Activated B cell treated with CpG ODN at 0.5 μM for 24 hours (primary cell): ENCODE results near the gene ERMARD. TPM values are rescaled to one million over a fixed set of nuclear protein-coding genes. Genes with fewer than 3 reads are reported as not detected.

ENCODE experiments used
- ATAC-seq: fragments of 200-7000 bp; cut with Tn5 transposase; one replicate; pipeline ENCODE4 v1.10.0; 2021; ENCODE audit warnings: low read depth, mild to moderate bottlenecking, moderate library complexity
- CTCF ChIA-PET: fragments of 350-600 bp; sonication (Branson Sonifier 250); formaldehyde crosslinking; loops from one replicate; lab custom pipeline; 2021; ENCODE audit warnings: antibody characterized with exemption; lab: Charles Lee
- POLR2A ChIA-PET: fragments of 350-600 bp; sonication (Branson Sonifier 250); formaldehyde crosslinking; loops from one replicate; lab custom pipeline; 2021; ENCODE audit warnings: antibody characterized with exemption; lab: Charles Lee
- DNase-seq: peaks from one replicate; pipeline ENCODE4 v3.0.0; 2022
- H3K27ac Mint-ChIP-seq: one replicate; pipeline ENCODE4 v1.8.0; 2020; ENCODE audit warnings: mixed read lengths
- H3K27me3 Mint-ChIP-seq: one replicate; pipeline ENCODE4 v1.8.0; 2021; ENCODE audit warnings: mixed read lengths
- H3K36me3 Mint-ChIP-seq: one replicate; pipeline ENCODE4 v1.8.0; 2021; ENCODE audit warnings: low read depth, mixed read lengths
- H3K4me1 Mint-ChIP-seq: one replicate; pipeline ENCODE4 v1.8.0; 2021; ENCODE audit warnings: mixed read lengths
- H3K4me3 Mint-ChIP-seq: one replicate; pipeline ENCODE4 v1.8.0; 2020; ENCODE audit warnings: mild to moderate bottlenecking, mixed read lengths
- H3K9me3 Mint-ChIP-seq: one replicate; pipeline ENCODE4 v1.8.0; 2020; ENCODE audit warnings: mixed read lengths
- intact Hi-C: fragments of 100-400 bp; cut with micrococcal nuclease; formaldehyde crosslinking; loops from one replicate; pipeline ENCODE4 v1.15.1; 2024
- total RNA-seq: library from RNA; stranded (reverse); gene quantifications from 2 replicates; pipeline ENCODE4 v1.2.3, GENCODE V29; 2022
- TF ChIP-seq, protein P1 (sequence below): fragments of 200-600 bp; IDR thresholded peaks from one replicate; pipeline ENCODE4 v1.8.0; 2022; ENCODE audit warnings: antibody characterized with exemption, mild to moderate bottlenecking

ERMARD gene
- total RNA-seq, 1 donor from 2014 or later, result 45.4 TPM

DNA sequence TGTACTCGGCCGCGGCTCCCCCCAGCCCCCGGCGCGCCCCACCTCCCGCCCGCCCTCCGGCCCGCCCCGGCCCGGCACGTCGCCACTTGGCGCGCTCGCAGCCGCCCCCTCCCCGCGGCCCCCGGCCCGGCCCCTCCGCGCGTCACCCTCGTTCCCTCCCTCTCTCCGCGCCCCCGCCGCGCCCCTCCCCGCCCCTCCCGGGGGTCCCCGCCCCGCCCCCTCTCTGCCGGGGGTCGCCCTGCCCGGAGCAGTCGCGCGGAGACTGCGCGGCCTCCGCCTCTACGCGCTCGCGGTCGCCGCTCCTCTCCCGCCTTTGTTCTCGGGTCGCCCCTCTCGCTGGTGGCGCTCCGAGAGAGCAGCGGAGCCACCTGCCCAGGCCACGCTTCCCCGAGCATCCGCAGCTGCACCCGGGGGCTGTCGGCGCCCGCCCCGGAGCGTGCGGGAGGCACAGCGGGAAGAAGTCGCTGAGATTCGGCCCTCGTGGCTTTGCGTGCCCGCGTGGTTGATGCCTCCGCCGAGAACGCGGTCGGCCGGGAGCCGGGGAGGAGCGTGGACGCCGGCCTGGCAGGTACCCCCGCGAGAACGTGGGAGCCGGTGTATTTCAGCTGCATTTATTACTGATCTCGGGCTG lies 26.8 kb upstream of the ERMARD start, which contains the start of gene PHF10:
Gene PHF10, minus strand, starts transcription at position 7 of the 631 bp plus-strand sequence. CDS start 569 bp downstream, outside the sequence.
- Mint-ChIP-seq H3K27ac (peak within 1 kb of the TSS; percentile 89), H3K9me3 (no peaks in the 10 kb centered on the region), H3K36me3 (peaks cover 6% of the 10 kb centered on the region), H3K27me3 (no peaks in the 10 kb centered on the region), H3K4me1 (peaks cover 30% of the 10 kb centered on the region), H3K4me3 (peak within 1 kb of the TSS; percentile 86)
- CTCF ChIA-PET, result interaction anchor here (1.4 kb wide), 1 partner anchor 16 kb away, joined by 3 read pairs; no protein-coding TSS in a partner anchor
- POLR2A ChIA-PET, result interaction anchor here (0.6 to 5.9 kb wide), 6 partner anchors 15 to 830 kb away, joined by 3 to 64 read pairs (median 6); partner anchors contain the start of genes C6orf120, DLL1, DYNLT2 and ERMARD
- ATAC-seq, result peak; percentile 65
- intact Hi-C loops, result loop anchor here (1.0 to 5.0 kb wide), 2 partner anchors 27 to 568 kb away; partner anchors contain the start of genes DLL1, DYNLT2 and ERMARD
- TF ChIP-seq, protein P1, sequence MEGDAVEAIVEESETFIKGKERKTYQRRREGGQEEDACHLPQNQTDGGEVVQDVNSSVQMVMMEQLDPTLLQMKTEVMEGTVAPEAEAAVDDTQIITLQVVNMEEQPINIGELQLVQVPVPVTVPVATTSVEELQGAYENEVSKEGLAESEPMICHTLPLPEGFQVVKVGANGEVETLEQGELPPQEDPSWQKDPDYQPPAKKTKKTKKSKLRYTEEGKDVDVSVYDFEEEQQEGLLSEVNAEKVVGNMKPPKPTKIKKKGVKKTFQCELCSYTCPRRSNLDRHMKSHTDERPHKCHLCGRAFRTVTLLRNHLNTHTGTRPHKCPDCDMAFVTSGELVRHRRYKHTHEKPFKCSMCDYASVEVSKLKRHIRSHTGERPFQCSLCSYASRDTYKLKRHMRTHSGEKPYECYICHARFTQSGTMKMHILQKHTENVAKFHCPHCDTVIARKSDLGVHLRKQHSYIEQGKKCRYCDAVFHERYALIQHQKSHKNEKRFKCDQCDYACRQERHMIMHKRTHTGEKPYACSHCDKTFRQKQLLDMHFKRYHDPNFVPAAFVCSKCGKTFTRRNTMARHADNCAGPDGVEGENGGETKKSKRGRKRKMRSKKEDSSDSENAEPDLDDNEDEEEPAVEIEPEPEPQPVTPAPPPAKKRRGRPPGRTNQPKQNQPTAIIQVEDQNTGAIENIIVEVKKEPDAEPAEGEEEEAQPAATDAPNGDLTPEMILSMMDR, result no peak
- peak; percentile 70 for DNase-seq

DNA sequence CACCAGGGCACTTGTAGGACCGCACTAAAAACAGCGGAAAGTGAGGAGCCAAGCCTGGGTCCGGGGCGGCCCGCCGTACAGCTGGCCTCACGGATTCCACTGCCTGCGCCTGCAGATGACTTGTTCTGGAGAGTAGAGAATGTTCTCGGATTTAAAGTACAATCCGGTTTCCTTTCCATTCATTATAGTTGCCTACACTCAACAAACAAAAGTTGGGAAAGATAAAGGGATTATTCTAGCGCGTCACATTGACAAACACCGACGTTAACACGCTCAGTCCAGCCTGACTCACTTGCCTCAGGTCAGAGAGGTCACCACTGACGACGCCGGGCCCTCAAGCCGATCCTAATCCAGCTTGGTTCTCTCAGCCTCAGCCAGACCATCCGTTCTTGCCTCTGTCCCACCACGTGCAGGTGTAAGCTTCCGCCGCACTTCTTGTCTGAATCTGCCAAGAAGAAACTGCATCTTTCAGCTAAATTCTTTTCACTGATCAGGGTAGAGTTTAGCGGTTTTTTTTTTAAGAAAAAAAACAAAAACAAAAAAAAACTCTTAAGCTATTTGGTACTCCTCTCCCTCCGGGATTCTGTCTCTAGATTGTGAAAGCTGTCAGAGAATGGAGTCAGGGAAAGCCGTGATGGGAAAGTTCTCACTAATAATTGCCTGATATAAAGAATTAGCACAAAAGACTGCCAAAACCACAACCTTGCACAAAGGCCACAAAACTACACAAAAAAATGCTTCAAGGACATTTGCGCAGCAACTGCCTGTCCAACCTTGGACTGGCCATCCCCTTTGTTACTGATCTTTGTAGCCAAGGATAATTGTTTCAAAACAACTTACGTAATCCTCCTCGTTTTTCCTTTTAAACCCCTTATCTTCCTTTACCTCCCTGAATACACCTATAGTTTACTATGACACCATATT lies 26.0 kb upstream of the ERMARD start:
- Mint-ChIP-seq H3K9me3 (no peaks in the 10 kb centered on the region), H3K27ac (peak overlapping the region; percentile 86), H3K4me1 (peaks cover 27% of the 10 kb centered on the region), H3K36me3 (peaks cover 3% of the 10 kb centered on the region), H3K27me3 (no peaks in the 10 kb centered on the region), H3K4me3 (peak overlapping the region; percentile 86)
- POLR2A ChIA-PET, result interaction anchor here (0.6 to 5.9 kb wide), 5 partner anchors 16 to 829 kb away, joined by 4 to 64 read pairs (median 7); partner anchors contain the start of genes C6orf120, DLL1, DYNLT2 and ERMARD
- intact Hi-C loops, result no loop called here
- DNase-seq, result no peak
- no peak for ATAC-seq
- TF ChIP-seq, protein P1, result no peak
- CTCF ChIA-PET, result interaction anchor here (1.4 kb wide), 1 partner anchor 15 kb away, joined by 3 read pairs; no protein-coding TSS in a partner anchor

DNA sequence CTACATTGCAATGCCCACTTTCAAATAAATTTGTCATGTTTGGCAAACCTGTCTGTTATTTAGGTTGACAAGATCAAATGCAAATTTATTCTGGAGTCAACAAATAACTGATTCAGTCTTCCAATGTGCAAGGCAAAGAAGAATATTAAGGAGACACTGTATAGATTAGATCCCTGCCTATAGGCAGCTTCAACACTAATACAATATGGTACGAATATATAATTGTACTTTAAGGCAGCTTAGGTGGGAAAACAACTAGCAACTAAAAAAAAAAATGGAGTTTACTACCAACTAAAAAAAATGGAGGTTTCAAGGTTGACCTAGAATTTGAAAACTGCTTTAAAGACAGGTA lies 25.4 kb upstream of the ERMARD start:
- POLR2A ChIA-PET, result interaction anchor here (1.1 to 5.9 kb wide), 3 partner anchors 24 to 828 kb away, joined by 4 to 64 read pairs (median 55); partner anchors contain the start of genes C6orf120, DYNLT2, ERMARD and TBP
- no peaks in the 10 kb centered on the region for H3K27me3 Mint-ChIP-seq
- intact Hi-C loops, result no loop called here
- DNase-seq, result no peak
- H3K4me3 Mint-ChIP-seq, result peak overlapping the region; percentile 86
- peaks cover 2% of the 10 kb centered on the region for H3K36me3 Mint-ChIP-seq
- H3K9me3 Mint-ChIP-seq, result no peaks in the 10 kb centered on the region
- H3K4me1 Mint-ChIP-seq, result peaks cover 26% of the 10 kb centered on the region
- H3K27ac Mint-ChIP-seq, result peak overlapping the region; percentile 64
- CTCF ChIA-PET, result no interaction called here
- no peak for ATAC-seq
- TF ChIP-seq, protein P1, result no peak

DNA sequence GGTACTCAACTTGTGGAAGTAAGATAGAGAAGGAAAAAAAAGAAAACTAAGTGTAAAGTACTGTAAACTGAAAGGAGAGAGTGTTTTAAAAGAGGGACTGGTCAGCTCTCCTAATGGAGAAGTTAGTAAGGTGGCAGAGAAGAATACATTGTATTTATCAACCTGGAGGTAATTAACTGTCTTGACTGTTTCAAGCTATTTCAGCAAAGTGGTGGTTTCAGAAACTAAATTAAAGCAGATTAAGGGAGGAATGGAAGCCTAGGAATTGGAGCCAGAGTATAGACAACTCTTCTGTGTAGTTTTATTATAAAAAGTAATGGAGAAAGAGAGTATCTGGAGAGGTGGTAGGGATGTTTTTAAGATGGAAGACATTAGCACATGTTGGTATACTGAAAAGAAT lies 24.5 kb upstream of the ERMARD start:
- H3K4me3 Mint-ChIP-seq, result no peak overlapping the region
- POLR2A ChIA-PET, result interaction anchor here (1.6 to 5.9 kb wide), 2 partner anchors 24 to 26 kb away, joined by 6 to 55 read pairs; partner anchors contain the start of genes C6orf120, DYNLT2, ERMARD and WDR27
- intact Hi-C loops, result no loop called here
- H3K9me3 Mint-ChIP-seq, result no peaks in the 10 kb centered on the region
- CTCF ChIA-PET, result no interaction called here
- H3K36me3 Mint-ChIP-seq, result peaks cover 2% of the 10 kb centered on the region
- ATAC-seq (no peak), DNase-seq (no peak)
- peaks cover 20% of the 10 kb centered on the region for H3K4me1 Mint-ChIP-seq
- no peaks in the 10 kb centered on the region for H3K27me3 Mint-ChIP-seq
- H3K27ac Mint-ChIP-seq, result no peak overlapping the region
- TF ChIP-seq, protein P1, result no peak
